K562 (cell line): ENCODE measurements around the gene MAGEB2. TPM values are rescaled to one million over a fixed set of nuclear protein-coding genes. Genes with fewer than 3 reads are reported as not detected.

Experiments
- CREM ChIP-seq: IDR thresholded peaks from 2 replicates; pipeline ENCODE4 v1.6.1; 2014; ENCODE audit warnings: antibody characterized with exemption, low read depth
- FOS ChIP-seq: IDR thresholded peaks from 3 replicates; pipeline ENCODE4 v1.6.1; 2011; ENCODE audit not compliant: insufficient read length; ENCODE audit errors: extremely low read depth
- FOXA1 ChIP-seq: fragments of 450-650 bp; IDR thresholded peaks from 2 replicates; pipeline ENCODE4 v1.6.1; 2016; ENCODE audit warnings: mild to moderate bottlenecking, borderline replicate concordance
- GTF2F1 ChIP-seq: IDR thresholded peaks from 2 replicates; pipeline ENCODE4 v1.6.1; 2011; ENCODE audit warnings: low read depth, low read length, improper control_type of control experiment
- L3MBTL2 ChIP-seq: fragments of 450-650 bp; IDR thresholded peaks from 2 replicates; pipeline ENCODE4 v1.6.1; 2016; ENCODE audit warnings: mild to moderate bottlenecking, moderate library complexity
- MAFF ChIP-seq: IDR thresholded peaks from 2 replicates; pipeline ENCODE4 v1.6.1; 2012; ENCODE audit warnings: low read length, improper control_type of control experiment
- MCM3 ChIP-seq: fragments of 450-650 bp; IDR thresholded peaks from 2 replicates; pipeline ENCODE4 v1.6.1; 2016
- MCM5 ChIP-seq: fragments of 450-650 bp; IDR thresholded peaks from 2 replicates; pipeline ENCODE4 v1.6.1; 2016; ENCODE audit warnings: low read depth
- MTA3 ChIP-seq: fragments of 450-650 bp; formaldehyde crosslinking; IDR thresholded peaks from 2 replicates; pipeline ENCODE4 v1.6.1; 2017; ENCODE audit warnings: mild to moderate bottlenecking, borderline replicate concordance
- NBN ChIP-seq: fragments of 450-650 bp; IDR thresholded peaks from 2 replicates; pipeline ENCODE4 v1.6.1; 2016; ENCODE audit warnings: low read depth, mild to moderate bottlenecking
- NFE2 ChIP-seq: IDR thresholded peaks from 2 replicates; pipeline ENCODE4 v1.6.1; 2014; ENCODE audit warnings: antibody characterized with exemption, low read depth
- NR2C1 ChIP-seq, 2 experiments: fragments of 450-650 bp; IDR thresholded peaks; 2 replicates each; pipeline ENCODE4 v1.6.1; 2017; ENCODE audit warnings: mild to moderate bottlenecking in 2 of 2, antibody characterized with exemption in 1 of 2, inconsistent platforms in 1 of 2, missing compliant biosample characterization in 1 of 2, missing genetic modification characterization in 1 of 2
- NR3C1 ChIP-seq: sonication (generic); formaldehyde crosslinking; IDR thresholded peaks from 2 replicates; pipeline ENCODE4 v1.8.1; 2022; ENCODE audit warnings: missing genetic modification reagents
- RAD21 ChIP-seq, 2 experiments: fragments of 250-450 bp in 1 of 2; fragments of 450-650 bp in 1 of 2; sonication (Bioruptor Pico) in 1 of 2; formaldehyde crosslinking in 1 of 2; IDR thresholded peaks in 1 of 2; conservative IDR thresholded peaks in 1 of 2; 2 replicates each; pipeline versions ENCODE4 v1.4.0 to v1.8.0; 2020 to 2022; ENCODE audit warnings: mild to moderate bottlenecking in 2 of 2, moderate library complexity in 1 of 2
- SOX6 ChIP-seq: fragments of 450-650 bp; IDR thresholded peaks from 2 replicates; pipeline ENCODE4 v1.6.1; 2014; ENCODE audit warnings: mild to moderate bottlenecking
- ZNF561 ChIP-seq: fragments of 450-650 bp; formaldehyde crosslinking; conservative IDR thresholded peaks from 2 replicates; pipeline ENCODE4 v1.4.0; 2020; ENCODE audit warnings: mild to moderate bottlenecking, moderate library complexity
- ZNF830 ChIP-seq: fragments of 250-450 bp; sonication (Bioruptor Pico); IDR thresholded peaks from 2 replicates; pipeline ENCODE4 v1.5.0; 2021; ENCODE audit warnings: mild to moderate bottlenecking
- polyA plus RNA-seq, 8 experiments: library from polyadenylated mRNA; depleted of rRNA in 4 of 8; stranded (reverse) in 5 of 8; unstranded in 3 of 8; fragments of >200 nt; fragmentation: Nextera tagmentation in 2 of 8; fragmentation: Illumina TruSeq in 1 of 8; extraction: Ambion mirVana in 2 of 8; extraction: Trizol in 1 of 8; gene quantifications; 2 replicates each; pipeline versions ENCODE4 v1.2.1 to v1.2.3, GENCODE V29; 2011 to 2014; ENCODE audit warnings: inconsistent platforms in 1 of 8, missing spikeins in 1 of 8
- total RNA-seq, 7 experiments: library from RNA; depleted of rRNA in 6 of 7; stranded (reverse); fragments of >200 nt in 6 of 7; fragmentation: Illumina TruSeq in 2 of 7; extraction: Trizol in 2 of 7; gene quantifications; 2 replicates each; pipeline versions ENCODE4 v1.2.1 to v1.2.3, GENCODE V29; 2011 to 2021; ENCODE audit warnings: low replicate concordance in 1 of 7
- TF ChIP-seq, protein P1 (sequence below): fragments of 450-650 bp; IDR thresholded peaks from 2 replicates; pipeline ENCODE4 v1.6.1; 2014; ENCODE audit warnings: low read depth, mild to moderate bottlenecking, moderate library complexity, borderline replicate concordance
- TF ChIP-seq, protein P2 (sequence below): fragments of 450-650 bp; IDR thresholded peaks from 2 replicates; pipeline ENCODE4 v1.6.1; 2017; ENCODE audit warnings: antibody characterized with exemption
- TF ChIP-seq, protein P3 (sequence below): fragments of 450-650 bp; IDR thresholded peaks from 2 replicates; pipeline ENCODE4 v1.7.1; 2018; ENCODE audit warnings: mild to moderate bottlenecking, low read depth; ENCODE audit not compliant: partially characterized antibody
- TF ChIP-seq, protein P4 (sequence below): fragments of 450-650 bp; IDR thresholded peaks from 2 replicates; pipeline ENCODE4 v1.6.1; 2016; ENCODE audit warnings: borderline replicate concordance

Gene MAGEB2
- total and polyA plus RNA-seq, 9 of the 15 experiments (the other 6 are each of a cell fraction or from before 2014, with no cell fraction given) = 21.6 to 277 (median 88.8) TPM

DNA sequence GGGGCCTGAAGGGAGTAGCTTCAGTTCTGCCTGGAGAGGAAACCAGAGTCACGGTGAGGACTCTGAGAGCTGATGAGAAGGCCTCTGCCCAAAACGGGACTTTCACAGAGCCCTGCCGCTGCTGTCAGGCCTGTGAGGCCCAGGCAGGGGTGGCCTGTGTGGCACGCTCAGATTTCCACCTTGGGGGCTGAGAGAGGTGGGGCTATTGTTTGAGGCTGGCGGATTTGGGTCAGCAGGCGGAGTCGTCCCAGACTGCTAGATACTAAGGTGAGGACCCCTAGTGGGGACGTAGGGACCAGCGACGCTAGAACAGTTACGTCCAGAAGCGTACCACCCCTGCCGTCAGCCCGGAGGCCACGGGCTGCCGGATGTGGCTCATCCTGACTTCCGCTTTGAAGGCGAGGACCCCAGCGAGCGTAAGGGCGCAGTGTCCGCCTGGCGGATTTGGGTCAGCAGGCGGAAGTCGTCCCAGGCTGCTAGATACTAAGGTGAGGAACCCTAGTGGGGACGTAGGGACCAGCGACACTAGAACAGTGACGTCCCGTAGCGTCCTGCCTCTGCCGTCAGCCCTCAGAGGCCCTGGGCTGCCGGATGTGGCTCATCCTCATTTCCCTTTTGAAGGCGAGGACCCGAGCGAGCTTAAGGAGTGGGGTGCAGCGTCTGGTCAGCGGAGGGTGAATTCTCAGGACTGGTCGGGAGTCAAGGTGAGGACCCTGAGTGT lies 31.6 kb downstream of the MAGEB2 start, which contains the start of gene MAGEB1 (continued):
- TF ChIP-seq, protein P1, sequence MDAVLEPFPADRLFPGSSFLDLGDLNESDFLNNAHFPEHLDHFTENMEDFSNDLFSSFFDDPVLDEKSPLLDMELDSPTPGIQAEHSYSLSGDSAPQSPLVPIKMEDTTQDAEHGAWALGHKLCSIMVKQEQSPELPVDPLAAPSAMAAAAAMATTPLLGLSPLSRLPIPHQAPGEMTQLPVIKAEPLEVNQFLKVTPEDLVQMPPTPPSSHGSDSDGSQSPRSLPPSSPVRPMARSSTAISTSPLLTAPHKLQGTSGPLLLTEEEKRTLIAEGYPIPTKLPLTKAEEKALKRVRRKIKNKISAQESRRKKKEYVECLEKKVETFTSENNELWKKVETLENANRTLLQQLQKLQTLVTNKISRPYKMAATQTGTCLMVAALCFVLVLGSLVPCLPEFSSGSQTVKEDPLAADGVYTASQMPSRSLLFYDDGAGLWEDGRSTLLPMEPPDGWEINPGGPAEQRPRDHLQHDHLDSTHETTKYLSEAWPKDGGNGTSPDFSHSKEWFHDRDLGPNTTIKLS = peak; percentile 52; the same call in 1 of the 2 replicates
- TF ChIP-seq CREM (peak; percentile 93), NR2C1 (IDR thresholded peaks at IDR 0.05) (no peak), NR2C1 (tag; IDR thresholded peaks at IDR 0.05) (peak; percentile 26; the same call in 1 of the 2 replicates), ZNF830 (no peak), MTA3 (0 out of 2 replicates have a peak, but pooled peaks have one; percentile 63), FOS (no peak), L3MBTL2 (peak; percentile 93), MCM5 (no peak), NFE2 (no peak), NBN (0 out of 2 replicates have a peak, but pooled peaks have one; percentile 32), MCM3 (no peak), FOXA1 (no peak), SOX6 (peak; percentile 43; the same call in 1 of the 2 replicates), NR3C1 (no peak), MAFF (no peak), ZNF561 (CRISPR knock-in tag) (no peak), GTF2F1 (no peak), RAD21 (CRISPR knock-in tag; conservative IDR thresholded peaks at IDR 0.05 in 1 of 2, IDR thresholded peaks at IDR 0.05 in 1 of 2) (peak in 1 of 2 experiments; percentile 32; a peak in 2 of 4 replicates)
- TF ChIP-seq, protein P2, sequence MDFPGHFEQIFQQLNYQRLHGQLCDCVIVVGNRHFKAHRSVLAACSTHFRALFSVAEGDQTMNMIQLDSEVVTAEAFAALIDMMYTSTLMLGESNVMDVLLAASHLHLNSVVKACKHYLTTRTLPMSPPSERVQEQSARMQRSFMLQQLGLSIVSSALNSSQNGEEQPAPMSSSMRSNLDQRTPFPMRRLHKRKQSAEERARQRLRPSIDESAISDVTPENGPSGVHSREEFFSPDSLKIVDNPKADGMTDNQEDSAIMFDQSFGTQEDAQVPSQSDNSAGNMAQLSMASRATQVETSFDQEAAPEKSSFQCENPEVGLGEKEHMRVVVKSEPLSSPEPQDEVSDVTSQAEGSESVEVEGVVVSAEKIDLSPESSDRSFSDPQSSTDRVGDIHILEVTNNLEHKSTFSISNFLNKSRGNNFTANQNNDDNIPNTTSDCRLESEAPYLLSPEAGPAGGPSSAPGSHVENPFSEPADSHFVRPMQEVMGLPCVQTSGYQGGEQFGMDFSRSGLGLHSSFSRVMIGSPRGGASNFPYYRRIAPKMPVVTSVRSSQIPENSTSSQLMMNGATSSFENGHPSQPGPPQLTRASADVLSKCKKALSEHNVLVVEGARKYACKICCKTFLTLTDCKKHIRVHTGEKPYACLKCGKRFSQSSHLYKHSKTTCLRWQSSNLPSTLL = no peak
- TF ChIP-seq, protein P3, sequence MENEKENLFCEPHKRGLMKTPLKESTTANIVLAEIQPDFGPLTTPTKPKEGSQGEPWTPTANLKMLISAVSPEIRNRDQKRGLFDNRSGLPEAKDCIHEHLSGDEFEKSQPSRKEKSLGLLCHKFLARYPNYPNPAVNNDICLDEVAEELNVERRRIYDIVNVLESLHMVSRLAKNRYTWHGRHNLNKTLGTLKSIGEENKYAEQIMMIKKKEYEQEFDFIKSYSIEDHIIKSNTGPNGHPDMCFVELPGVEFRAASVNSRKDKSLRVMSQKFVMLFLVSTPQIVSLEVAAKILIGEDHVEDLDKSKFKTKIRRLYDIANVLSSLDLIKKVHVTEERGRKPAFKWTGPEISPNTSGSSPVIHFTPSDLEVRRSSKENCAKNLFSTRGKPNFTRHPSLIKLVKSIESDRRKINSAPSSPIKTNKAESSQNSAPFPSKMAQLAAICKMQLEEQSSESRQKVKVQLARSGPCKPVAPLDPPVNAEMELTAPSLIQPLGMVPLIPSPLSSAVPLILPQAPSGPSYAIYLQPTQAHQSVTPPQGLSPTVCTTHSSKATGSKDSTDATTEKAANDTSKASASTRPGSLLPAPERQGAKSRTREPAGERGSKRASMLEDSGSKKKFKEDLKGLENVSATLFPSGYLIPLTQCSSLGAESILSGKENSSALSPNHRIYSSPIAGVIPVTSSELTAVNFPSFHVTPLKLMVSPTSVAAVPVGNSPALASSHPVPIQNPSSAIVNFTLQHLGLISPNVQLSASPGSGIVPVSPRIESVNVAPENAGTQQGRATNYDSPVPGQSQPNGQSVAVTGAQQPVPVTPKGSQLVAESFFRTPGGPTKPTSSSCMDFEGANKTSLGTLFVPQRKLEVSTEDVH = peak; percentile 27
- TF ChIP-seq, protein P4, sequence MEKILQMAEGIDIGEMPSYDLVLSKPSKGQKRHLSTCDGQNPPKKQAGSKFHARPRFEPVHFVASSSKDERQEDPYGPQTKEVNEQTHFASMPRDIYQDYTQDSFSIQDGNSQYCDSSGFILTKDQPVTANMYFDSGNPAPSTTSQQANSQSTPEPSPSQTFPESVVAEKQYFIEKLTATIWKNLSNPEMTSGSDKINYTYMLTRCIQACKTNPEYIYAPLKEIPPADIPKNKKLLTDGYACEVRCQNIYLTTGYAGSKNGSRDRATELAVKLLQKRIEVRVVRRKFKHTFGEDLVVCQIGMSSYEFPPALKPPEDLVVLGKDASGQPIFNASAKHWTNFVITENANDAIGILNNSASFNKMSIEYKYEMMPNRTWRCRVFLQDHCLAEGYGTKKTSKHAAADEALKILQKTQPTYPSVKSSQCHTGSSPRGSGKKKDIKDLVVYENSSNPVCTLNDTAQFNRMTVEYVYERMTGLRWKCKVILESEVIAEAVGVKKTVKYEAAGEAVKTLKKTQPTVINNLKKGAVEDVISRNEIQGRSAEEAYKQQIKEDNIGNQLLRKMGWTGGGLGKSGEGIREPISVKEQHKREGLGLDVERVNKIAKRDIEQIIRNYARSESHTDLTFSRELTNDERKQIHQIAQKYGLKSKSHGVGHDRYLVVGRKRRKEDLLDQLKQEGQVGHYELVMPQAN = no peak
